ENCODE results near the gene KDM4B.

KDM4B gene

DNA sequence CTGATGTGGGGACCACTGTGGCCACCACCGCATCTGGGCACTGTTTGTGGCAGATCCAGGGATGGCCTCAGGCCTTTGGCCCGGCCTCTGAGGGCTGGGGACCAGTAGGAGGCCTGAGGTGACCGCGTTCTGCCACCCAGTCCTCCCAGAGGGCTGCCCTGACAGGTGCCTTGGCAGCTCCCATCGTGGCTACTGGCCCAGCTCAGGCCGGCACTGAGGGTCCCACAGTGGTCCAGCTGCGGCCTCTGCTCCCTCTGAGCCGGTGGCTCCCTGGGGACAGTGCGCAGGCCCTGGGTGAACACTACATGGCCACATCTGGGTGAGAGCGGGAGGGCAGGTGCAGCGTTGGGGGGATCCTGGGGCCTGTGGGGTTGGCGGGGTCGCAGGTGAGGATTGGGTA lies 61.9 kb downstream of the KDM4B start:
- no peaks in the 10 kb centered on the region for H3K27me3 ChIP-seq (replicated peaks in 2 of 5; ENCODE audit: control insufficient read depth in 4 of 5, insufficient read depth in 5 of 5, low read length in 4 of 5)
- no peak overlapping the region for H3K27ac ChIP-seq (ENCODE audit: insufficient read depth in 1 of 2, low read depth in 1 of 2, low read length in 2 of 2, poor library complexity in 1 of 2, severe bottlenecking in 2 of 2)
- POLR2A ChIA-PET: interaction anchor here (0.6 kb wide), 1 partner anchor 383 kb away, joined by 3 read pairs; no protein-coding TSS in a partner anchor
- CTCF ChIA-PET: interaction anchor here (0.9 to 5.3 kb wide), 23 partner anchors 10 to 221 kb away, joined by 3 to 43 read pairs (median 4); partner anchors contain the start of gene PLIN3
- H3K9me3 ChIP-seq (ENCODE audit: control extremely low read depth in 1 of 5, control insufficient read depth in 4 of 5, insufficient read depth in 2 of 5, low read depth in 1 of 5, low read length in 4 of 5): no peaks in the 10 kb centered on the region
- WGBS (ENCODE audit: insufficient coverage): 100% methylated on average over 6 of the region's 13 CpGs
- H3K36me3 ChIP-seq (ENCODE audit: control insufficient read depth in 4 of 4, insufficient read depth in 4 of 4, low read length in 3 of 4): peaks cover 0 to 18% (median 12%) of the 10 kb centered on the region in 4 experiments
- peaks cover 0 to 7% (median 5%) of the 10 kb centered on the region in 4 experiments for H3K4me1 ChIP-seq (ENCODE audit: control extremely low read depth in 1 of 4, control insufficient read depth in 4 of 4, insufficient read depth in 4 of 4, low read length in 3 of 4)
- no peak overlapping the region for H3K4me3 ChIP-seq (ENCODE audit: control insufficient read depth in 1 of 7, extremely low read depth in 1 of 7, insufficient read depth in 4 of 7, low read depth in 2 of 7, low read length in 6 of 7)
- DNase-seq: no peak

DNA sequence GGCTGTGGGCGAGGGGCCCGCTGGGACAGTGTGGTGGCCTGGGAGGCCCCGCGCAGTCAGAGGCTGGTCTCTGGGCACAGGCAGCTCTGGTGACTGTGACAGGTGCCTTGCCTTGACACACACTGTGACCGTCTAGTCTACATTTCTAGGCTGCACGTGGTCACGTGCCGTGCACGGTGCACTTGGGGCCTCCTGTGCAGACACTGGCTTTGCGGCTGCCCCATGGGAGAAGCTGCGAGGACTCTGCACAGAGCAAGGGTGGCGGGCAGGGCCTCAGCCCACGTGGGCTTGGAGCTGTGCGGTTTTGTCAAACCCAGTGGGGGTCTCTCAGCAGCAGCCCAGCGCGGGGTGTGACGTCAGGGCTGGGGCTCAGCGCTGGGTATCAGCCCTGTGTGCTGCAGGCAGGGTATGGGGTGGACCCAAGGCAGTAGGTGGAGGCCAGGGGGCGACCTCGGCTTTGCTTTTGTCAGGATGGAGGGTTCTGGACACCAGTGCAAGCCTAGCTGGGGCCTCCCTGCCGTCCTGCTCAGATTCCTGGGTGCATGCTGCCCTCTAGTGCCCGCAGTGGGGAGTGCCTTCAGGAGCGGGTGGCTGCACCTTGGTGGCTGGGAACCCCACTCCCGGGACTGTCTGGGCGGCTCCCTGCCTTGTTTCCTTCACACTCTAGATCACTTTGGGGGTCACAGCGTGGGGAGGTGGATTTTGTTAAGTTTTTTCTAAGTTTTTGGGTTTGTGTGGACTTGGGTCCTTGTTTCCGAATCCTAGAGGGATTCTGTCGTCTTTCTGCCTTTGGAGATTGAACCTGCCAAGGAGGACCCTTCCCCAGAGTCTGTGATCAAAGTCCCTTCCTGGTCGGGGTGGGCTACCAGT lies 62.6 kb downstream of the KDM4B start:
- no peak overlapping the region for H3K4me3 ChIP-seq (ENCODE audit: control insufficient read depth in 1 of 7, extremely low read depth in 1 of 7, insufficient read depth in 4 of 7, low read depth in 2 of 7, low read length in 6 of 7)
- ChIA-PET CTCF (interaction anchor here (0.6 to 5.3 kb wide), 25 partner anchors 11 to 222 kb away, joined by 3 to 43 read pairs (median 4); partner anchors contain the start of gene PLIN3), POLR2A (no interaction called here)
- DNase-seq: peak; percentile 71 to 78 (median 71)
- H3K4me1 ChIP-seq (ENCODE audit: control extremely low read depth in 1 of 4, control insufficient read depth in 4 of 4, insufficient read depth in 4 of 4, low read length in 3 of 4): peaks cover 0 to 7% (median 5%) of the 10 kb centered on the region in 4 experiments
- 73% methylated on average over 24 of the region's 29 CpGs for WGBS (ENCODE audit: insufficient coverage)
- H3K9me3 ChIP-seq (ENCODE audit: control extremely low read depth in 1 of 5, control insufficient read depth in 4 of 5, insufficient read depth in 2 of 5, low read depth in 1 of 5, low read length in 4 of 5): no peaks in the 10 kb centered on the region
- no peaks in the 10 kb centered on the region for H3K27me3 ChIP-seq (replicated peaks in 2 of 5; ENCODE audit: control insufficient read depth in 4 of 5, insufficient read depth in 5 of 5, low read length in 4 of 5)
- peaks cover 0 to 19% (median 12%) of the 10 kb centered on the region in 4 experiments for H3K36me3 ChIP-seq (ENCODE audit: control insufficient read depth in 4 of 4, insufficient read depth in 4 of 4, low read length in 3 of 4)
- H3K27ac ChIP-seq (ENCODE audit: insufficient read depth in 1 of 2, low read depth in 1 of 2, low read length in 2 of 2, poor library complexity in 1 of 2, severe bottlenecking in 2 of 2): no peak overlapping the region

DNA sequence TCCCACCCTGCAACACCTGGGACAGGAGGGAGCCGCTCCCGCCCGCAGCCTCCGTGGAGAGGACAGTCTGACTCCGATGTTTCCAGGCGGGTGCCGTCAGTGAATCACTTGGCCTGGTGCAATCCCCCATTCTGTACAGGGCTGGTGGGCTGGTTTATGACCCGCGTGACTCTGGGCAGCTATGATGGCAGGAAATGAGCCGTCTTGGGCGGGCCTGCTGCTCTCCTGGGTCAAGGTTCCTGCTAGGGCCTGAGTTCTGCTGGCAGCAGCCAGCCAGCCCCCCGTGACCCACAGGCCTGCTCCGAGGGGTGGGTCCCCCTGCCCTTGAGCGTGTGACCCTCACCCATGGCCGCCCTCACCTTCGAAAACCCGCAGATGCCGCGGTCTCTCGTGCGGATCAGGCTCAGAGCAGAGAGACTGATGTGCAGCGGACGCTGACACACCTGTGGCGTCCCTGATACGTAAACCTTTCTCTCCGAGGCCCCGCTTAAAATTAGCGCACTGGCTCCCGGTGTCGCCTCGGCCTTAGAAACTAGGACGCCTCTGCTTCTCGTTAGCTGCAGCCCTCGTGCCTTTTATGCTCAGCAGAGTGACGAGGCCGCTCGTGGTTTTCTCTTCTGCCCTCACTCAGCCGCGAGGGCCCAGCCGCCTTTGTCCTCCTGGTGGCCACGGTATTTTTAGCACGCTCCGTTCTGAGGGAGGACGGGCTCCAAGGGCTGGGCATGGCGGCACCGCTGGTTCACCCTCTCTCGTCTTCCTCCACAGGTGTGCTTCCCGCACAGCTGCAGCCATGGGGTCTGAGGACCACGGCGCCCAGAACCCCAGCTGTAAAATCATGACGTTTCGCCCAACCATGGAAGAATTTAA lies 63.4 kb downstream of the KDM4B start:
- Histone ChIP-seq H3K27ac (ENCODE audit: insufficient read depth in 1 of 2, low read depth in 1 of 2, low read length in 2 of 2, poor library complexity in 1 of 2, severe bottlenecking in 2 of 2) (no peak overlapping the region), H3K9me3 (ENCODE audit: control extremely low read depth in 1 of 5, control insufficient read depth in 4 of 5, insufficient read depth in 2 of 5, low read depth in 1 of 5, low read length in 4 of 5) (no peaks in the 10 kb centered on the region), H3K4me3 (ENCODE audit: control insufficient read depth in 1 of 7, extremely low read depth in 1 of 7, insufficient read depth in 4 of 7, low read depth in 2 of 7, low read length in 6 of 7) (no peak overlapping the region), H3K36me3 (ENCODE audit: control insufficient read depth in 4 of 4, insufficient read depth in 4 of 4, low read length in 3 of 4) (peaks cover 0 to 23% (median 12%) of the 10 kb centered on the region in 4 experiments), H3K27me3 (replicated peaks in 2 of 5; ENCODE audit: control insufficient read depth in 4 of 5, insufficient read depth in 5 of 5, low read length in 4 of 5) (no peaks in the 10 kb centered on the region), H3K4me1 (ENCODE audit: control extremely low read depth in 1 of 4, control insufficient read depth in 4 of 4, insufficient read depth in 4 of 4, low read length in 3 of 4) (peaks cover 0 to 7% (median 5%) of the 10 kb centered on the region in 4 experiments)
- CTCF ChIA-PET: interaction anchor here (0.6 to 5.3 kb wide), 17 partner anchors 14 to 227 kb away, joined by 3 to 43 read pairs (median 4); partner anchors contain the start of gene PLIN3
- DNase-seq: peak in 2 of 3 donors; percentile 49 to 54
- POLR2A ChIA-PET: interaction anchor here (0.6 kb wide), 2 partner anchors 116 to 186 kb away, joined by 5 to 6 read pairs; no protein-coding TSS in a partner anchor
- 92% methylated on average over 50 of the region's 52 CpGs for WGBS (ENCODE audit: insufficient coverage)

DNA sequence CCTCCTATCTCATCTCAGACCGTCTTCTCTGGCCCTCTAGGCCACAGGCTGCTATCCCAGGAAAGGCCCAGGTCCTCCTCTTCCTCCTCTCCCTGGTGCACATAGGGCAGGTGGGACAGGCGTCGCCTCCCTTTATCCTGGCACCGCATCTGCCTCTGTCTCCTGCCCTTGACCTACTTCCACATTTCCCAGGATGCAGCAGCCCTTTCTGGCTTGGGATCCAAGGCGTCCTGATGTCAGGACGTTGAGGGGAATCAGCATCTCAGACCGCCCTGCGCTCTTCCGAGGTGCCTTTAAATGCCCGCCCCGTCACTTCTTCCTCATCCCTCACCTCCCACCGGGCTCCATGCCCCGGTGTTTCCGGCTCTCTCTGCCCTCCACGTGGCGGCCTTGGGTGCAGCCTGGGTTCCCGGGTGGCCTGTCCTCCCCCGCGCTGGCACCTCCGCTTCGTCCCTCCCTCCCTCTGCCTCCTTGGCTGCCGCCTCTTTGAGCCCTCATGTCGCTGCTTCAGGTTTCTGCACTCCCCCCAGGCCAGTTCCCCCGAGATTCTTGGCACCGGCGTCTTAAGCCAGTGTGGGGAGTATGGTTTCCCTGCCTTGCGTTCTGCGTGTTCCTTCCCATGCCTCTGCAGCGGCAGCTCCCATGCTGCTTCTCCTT lies 66.3 kb downstream of the KDM4B start:
- no peak overlapping the region for H3K4me3 ChIP-seq (ENCODE audit: control insufficient read depth in 1 of 7, extremely low read depth in 1 of 7, insufficient read depth in 4 of 7, low read depth in 2 of 7, low read length in 6 of 7)
- 91% methylated on average over 21 of the region's 29 CpGs for WGBS (ENCODE audit: insufficient coverage)
- ChIA-PET CTCF (interaction anchor here (1.4 to 1.5 kb wide), 2 partner anchors 10 to 164 kb away, joined by 3 to 5 read pairs; no protein-coding TSS in a partner anchor), POLR2A (interaction anchor here (0.6 kb wide), 1 partner anchor 17 kb away, joined by 3 read pairs; no protein-coding TSS in a partner anchor)
- no peak overlapping the region for H3K27ac ChIP-seq (ENCODE audit: insufficient read depth in 1 of 2, low read depth in 1 of 2, low read length in 2 of 2, poor library complexity in 1 of 2, severe bottlenecking in 2 of 2)
- H3K4me1 ChIP-seq (ENCODE audit: control extremely low read depth in 1 of 4, control insufficient read depth in 4 of 4, insufficient read depth in 4 of 4, low read length in 3 of 4): peaks cover 0 to 10% (median 6%) of the 10 kb centered on the region in 4 experiments
- H3K36me3 ChIP-seq (ENCODE audit: control insufficient read depth in 4 of 4, insufficient read depth in 4 of 4, low read length in 3 of 4): peaks cover 0 to 33% (median 17%) of the 10 kb centered on the region in 4 experiments
- DNase-seq: no peak
- no peaks in the 10 kb centered on the region for H3K9me3 ChIP-seq (ENCODE audit: control extremely low read depth in 1 of 5, control insufficient read depth in 4 of 5, insufficient read depth in 2 of 5, low read depth in 1 of 5, low read length in 4 of 5)
- H3K27me3 ChIP-seq (replicated peaks in 2 of 5; ENCODE audit: control insufficient read depth in 4 of 5, insufficient read depth in 5 of 5, low read length in 4 of 5): no peaks in the 10 kb centered on the region

DNA sequence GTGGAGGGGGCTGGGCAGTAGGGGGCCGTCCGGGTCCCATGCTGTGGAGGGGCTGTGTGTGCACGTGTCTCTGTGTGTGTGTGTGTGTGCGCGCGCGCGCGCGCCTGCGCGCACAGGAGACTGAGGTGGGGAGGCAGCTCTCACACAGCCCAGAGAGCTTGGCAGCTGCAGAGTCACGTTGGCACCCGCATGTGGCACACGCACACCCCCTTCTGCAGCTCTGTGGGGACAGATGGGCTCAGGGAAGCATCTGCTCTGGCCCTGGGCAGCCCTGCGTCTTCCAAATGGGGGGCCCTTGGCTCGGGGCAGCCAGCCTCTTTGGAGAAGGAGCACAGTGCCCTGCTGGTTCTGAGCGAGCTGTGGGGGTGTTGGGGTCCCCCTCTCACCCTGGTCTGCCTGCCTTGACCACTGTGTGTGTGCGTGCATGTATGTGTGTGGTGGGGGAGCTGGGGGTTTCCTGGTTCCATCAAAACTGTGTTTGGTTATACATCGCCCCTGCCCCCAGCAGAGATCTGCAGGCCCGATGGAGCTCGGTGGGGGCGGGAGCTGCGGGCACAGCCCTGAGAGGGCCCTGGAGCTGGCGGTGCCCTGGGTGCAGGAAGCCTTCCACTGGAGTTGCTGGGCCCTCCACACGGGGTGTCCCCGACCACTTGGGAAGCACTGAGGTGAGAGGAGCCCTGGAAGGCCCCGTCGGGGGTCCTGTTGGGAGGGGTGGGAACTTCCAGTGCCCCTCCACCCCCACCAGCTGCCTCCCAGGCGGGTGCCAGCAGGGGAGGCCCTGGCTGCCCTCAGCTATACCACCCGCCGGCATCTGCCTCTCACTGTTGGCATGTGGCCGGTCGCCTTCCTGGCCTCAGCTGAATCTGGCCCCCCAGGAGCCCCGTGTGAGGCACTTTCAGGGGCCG lies 67.1 kb downstream of the KDM4B start:
- Histone ChIP-seq H3K4me1 (ENCODE audit: control extremely low read depth in 1 of 4, control insufficient read depth in 4 of 4, insufficient read depth in 4 of 4, low read length in 3 of 4) (peaks cover 0 to 12% (median 6%) of the 10 kb centered on the region in 4 experiments), H3K27ac (ENCODE audit: insufficient read depth in 1 of 2, low read depth in 1 of 2, low read length in 2 of 2, poor library complexity in 1 of 2, severe bottlenecking in 2 of 2) (no peak overlapping the region), H3K27me3 (replicated peaks in 2 of 5; ENCODE audit: control insufficient read depth in 4 of 5, insufficient read depth in 5 of 5, low read length in 4 of 5) (no peaks in the 10 kb centered on the region), H3K36me3 (ENCODE audit: control insufficient read depth in 4 of 4, insufficient read depth in 4 of 4, low read length in 3 of 4) (peaks cover 2 to 40% (median 21%) of the 10 kb centered on the region in 4 experiments), H3K9me3 (ENCODE audit: control extremely low read depth in 1 of 5, control insufficient read depth in 4 of 5, insufficient read depth in 2 of 5, low read depth in 1 of 5, low read length in 4 of 5) (no peaks in the 10 kb centered on the region), H3K4me3 (ENCODE audit: control insufficient read depth in 1 of 7, extremely low read depth in 1 of 7, insufficient read depth in 4 of 7, low read depth in 2 of 7, low read length in 6 of 7) (no peak overlapping the region)
- POLR2A ChIA-PET: interaction anchor here (0.6 kb wide), 1 partner anchor 18 kb away, joined by 3 read pairs; no protein-coding TSS in a partner anchor
- no peak for DNase-seq
- CTCF ChIA-PET: interaction anchor here (1.4 to 1.5 kb wide), 2 partner anchors 9 to 165 kb away, joined by 3 to 5 read pairs; no protein-coding TSS in a partner anchor
- 92% methylated on average over 23 of the region's 36 CpGs for WGBS (ENCODE audit: insufficient coverage)

All from common myeloid progenitor, CD34-positive (primary cell).